Esophagus (tissue), 2 donors: ENCODE results near the gene GRIA4. TPM values are rescaled to one million over a fixed set of nuclear protein-coding genes. Genes with fewer than 3 reads are reported as not detected.
"Not testable (repeated sequence)": the region's sequence is repeated elsewhere in the genome, so short reads cannot be mapped to it uniquely, and the experiment has no call there.

Experiments used
- H3K27ac ChIP-seq, 2 donors: one replicate each; pipeline ENCODE4 v1.5.1; 2013; ENCODE audit warnings: low read depth in 2 of 2, mild to moderate bottlenecking in 2 of 2, inconsistent platforms in 1 of 2, low read length in 1 of 2, moderate library complexity in 1 of 2
- H3K27me3 ChIP-seq, 2 donors: one replicate each; pipeline ENCODE4 v1.6.1; 2013; ENCODE audit warnings: low read length in 2 of 2, control low read depth in 1 of 2, mild to moderate bottlenecking in 1 of 2; ENCODE audit not compliant: insufficient read depth in 2 of 2, control insufficient read depth in 1 of 2
- H3K36me3 ChIP-seq, 2 donors: one replicate each; pipeline ENCODE4 v1.6.1; 2013; ENCODE audit warnings: low read length in 1 of 2; ENCODE audit not compliant: control insufficient read depth in 2 of 2, insufficient read depth in 2 of 2
- H3K4me1 ChIP-seq, 2 donors: one replicate each; pipeline ENCODE4 v1.6.1; 2013; ENCODE audit warnings: low read length in 1 of 2; ENCODE audit not compliant: control insufficient read depth in 2 of 2, insufficient read depth in 2 of 2
- H3K4me3 ChIP-seq, 2 donors: one replicate each; pipeline ENCODE4 v1.5.1; 2013; ENCODE audit warnings: low read length in 2 of 2, mild to moderate bottlenecking in 2 of 2, low read depth in 1 of 2, moderate library complexity in 1 of 2
- H3K9me3 ChIP-seq, 2 donors: one replicate each; pipeline ENCODE4 v1.6.1; 2013; ENCODE audit warnings: mild to moderate bottlenecking in 2 of 2, low read depth in 1 of 2, low read length in 1 of 2, moderate library complexity in 1 of 2; ENCODE audit not compliant: control insufficient read depth in 2 of 2, insufficient read depth in 1 of 2
- WGBS, 2 donors: extraction: QIAGEN DNeasy Blood & Tissue Kit; methylation state at CpG; one replicate each; pipeline ENCODE4 v1.1.7; 2013; 5-methylcytosine and 5-hydroxymethylcytosine counted together
- polyA plus RNA-seq, 2 donors: library from polyadenylated mRNA; stranded (reverse); fragments of 200-250 nt; gene quantifications; one replicate each; pipeline ENCODE4 v1.2.3, GENCODE V29; 2013
- donor health status: healthy with polysubstance abuse.
- donor health status: Bipolar disorder and iron deficiency.

The GRIA4 gene
- polyA plus RNA-seq, 2 donors = not detected

DNA sequence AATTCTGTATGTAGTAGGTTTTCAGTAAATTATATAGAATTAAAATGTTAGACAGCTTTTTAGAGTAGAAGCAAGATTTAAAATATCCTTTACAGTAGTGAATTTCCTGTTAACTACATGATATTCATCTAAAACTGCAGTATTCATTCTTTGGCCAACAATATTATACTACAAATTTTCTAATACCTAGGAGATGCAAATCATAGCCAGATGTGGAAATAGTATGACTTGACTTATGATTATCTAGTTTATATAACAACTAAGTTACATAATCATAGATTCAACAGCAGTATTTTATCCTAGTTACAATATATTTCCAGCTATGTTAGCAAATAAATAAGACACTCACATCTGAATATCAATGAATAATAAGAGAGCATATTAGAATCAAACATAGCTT, 249.0 kb downstream of the GRIA4 start:
- Histone ChIP-seq H3K36me3 (no peaks in the 10 kb centered on the region), H3K4me3 (no peak overlapping the region)

GRCh38 chr11:105860105-105860504, 250.2 kb downstream of the GRIA4 start:
- 74 to 76% methylated on average over 3 of the region's 3 CpGs for WGBS, 2 donors
- Histone ChIP-seq H3K9me3 (no peaks in the 10 kb centered on the region), H3K27me3 (no peaks in the 10 kb centered on the region), H3K4me3 (no peak overlapping the region), H3K36me3 (no peaks in the 10 kb centered on the region), H3K4me1 (no peaks in the 10 kb centered on the region), H3K27ac (no peak overlapping the region)

More for the DNA sequence above, 249.0 kb downstream of the GRIA4 start:
- Histone ChIP-seq H3K4me1 (no peaks in the 10 kb centered on the region), H3K27me3 (no peaks in the 10 kb centered on the region), H3K9me3 (no peaks in the 10 kb centered on the region), H3K27ac (no peak overlapping the region)

- Histone ChIP-seq H3K9me3 (no peaks in the 10 kb centered on the region), H3K4me1 (no peaks in the 10 kb centered on the region), H3K27me3 (no peaks in the 10 kb centered on the region), H3K27ac (no peak overlapping the region), H3K36me3 (no peaks in the 10 kb centered on the region), H3K4me3 (no peak overlapping the region)
- 58 to 72% methylated on average over 2 of the region's 2 CpGs for WGBS, 2 donors
Observed at GRCh38 chr11:105861225-105861624, 251.4 kb downstream of the GRIA4 start.

- Histone ChIP-seq H3K4me3 (no peak overlapping the region), H3K36me3 (no peaks in the 10 kb centered on the region), H3K4me1 (no peaks in the 10 kb centered on the region), H3K9me3 (no peaks in the 10 kb centered on the region), H3K27me3 (no peaks in the 10 kb centered on the region), H3K27ac (no peak overlapping the region)
- 23 to 25% methylated on average over 3 of the region's 3 CpGs for WGBS, 2 donors
Observed at GRCh38 chr11:105862736-105863367, 253.0 kb downstream of the GRIA4 start.

DNA sequence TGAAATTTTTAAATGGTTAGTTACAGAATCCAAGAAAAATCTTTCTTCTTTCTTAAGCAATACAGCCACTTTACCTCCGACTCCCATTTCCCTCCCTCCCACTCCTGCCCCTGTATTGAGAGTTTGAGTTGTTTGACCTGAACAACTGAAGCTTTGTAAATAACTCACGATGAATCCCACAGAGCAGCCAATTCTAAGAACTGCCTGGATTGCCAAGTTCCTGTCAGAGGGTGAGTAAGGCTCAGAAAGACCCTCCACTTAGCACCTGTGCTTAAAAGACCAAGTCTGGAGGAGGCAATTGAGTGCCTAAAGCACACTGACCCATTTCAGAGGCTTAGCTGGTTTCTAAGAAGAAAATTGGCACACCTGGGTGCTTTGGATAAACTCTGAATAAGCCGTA, 253.7 kb downstream of the GRIA4 start:
- Histone ChIP-seq H3K36me3 (no peaks in the 10 kb centered on the region), H3K27ac (no peak overlapping the region), H3K4me3 (no peak overlapping the region), H3K27me3 (no peaks in the 10 kb centered on the region), H3K4me1 (no peaks in the 10 kb centered on the region), H3K9me3 (no peaks in the 10 kb centered on the region)
- WGBS, 2 donors = 30 to 42% methylated on average over 3 of the region's 3 CpGs

- Histone ChIP-seq H3K27me3 (no peaks in the 10 kb centered on the region), H3K36me3 (no peaks in the 10 kb centered on the region), H3K9me3 (no peaks in the 10 kb centered on the region), H3K4me1 (no peaks in the 10 kb centered on the region), H3K4me3 (no peak overlapping the region), H3K27ac (no peak overlapping the region)
- WGBS, 2 donors = 41 to 51% methylated on average over 2 of the region's 2 CpGs
Observed at GRCh38 chr11:105867742-105868141, 257.9 kb downstream of the GRIA4 start.

GRCh38 chr11:105868762-105869285, 259.0 kb downstream of the GRIA4 start:
- 75 to 78% methylated on average over 4 of the region's 4 CpGs for WGBS, 2 donors
- Histone ChIP-seq H3K27ac (no peak overlapping the region), H3K36me3 (no peaks in the 10 kb centered on the region), H3K4me3 (no peak overlapping the region), H3K27me3 (no peaks in the 10 kb centered on the region), H3K4me1 (no peaks in the 10 kb centered on the region), H3K9me3 (no peaks in the 10 kb centered on the region)

GRCh38 chr11:105870516-105871113, 260.7 kb downstream of the GRIA4 start:
- Histone ChIP-seq H3K36me3 (no peaks in the 10 kb centered on the region), H3K27me3 (no peaks in the 10 kb centered on the region)
- WGBS, 2 donors = 74% methylated on average over 8 of the region's 8 CpGs

GRCh38 chr11:105878510-105878909, 268.6 kb downstream of the GRIA4 start:
- no peak overlapping the region for H3K4me3 ChIP-seq
- no peaks in the 10 kb centered on the region for H3K9me3 ChIP-seq

More at GRCh38 chr11:105870516-105871113, 260.7 kb downstream of the GRIA4 start:
- no peaks in the 10 kb centered on the region for H3K9me3 ChIP-seq
- H3K27ac ChIP-seq = no peak overlapping the region
- no peaks in the 10 kb centered on the region for H3K4me1 ChIP-seq
- no peak overlapping the region for H3K4me3 ChIP-seq

DNA sequence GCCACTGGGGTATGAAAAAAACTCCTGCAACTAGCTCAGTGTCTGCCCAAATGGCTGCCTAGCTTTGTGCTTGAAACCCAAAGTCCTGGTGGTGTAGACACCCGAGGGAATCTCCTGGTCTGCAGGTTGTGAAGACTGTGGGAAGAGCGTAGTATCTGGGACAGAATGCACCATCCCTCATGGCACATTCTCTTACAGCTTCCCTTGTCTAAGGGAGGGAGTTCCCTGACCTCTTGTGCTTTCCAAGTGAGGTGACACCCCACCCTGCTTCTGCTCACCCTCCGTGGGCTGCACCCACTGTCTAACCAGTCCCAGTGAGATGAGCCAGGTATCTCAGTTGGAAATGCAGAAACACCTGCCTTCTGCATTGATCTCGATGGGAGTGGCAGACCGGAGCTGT, 269.1 kb downstream of the GRIA4 start:
- H3K4me3 ChIP-seq, H3K9me3 ChIP-seq, H3K27me3 ChIP-seq, H3K27ac ChIP-seq, H3K4me1 ChIP-seq, H3K36me3 ChIP-seq: not testable (repeated sequence)
- WGBS, 2 donors = 52 to 76% methylated on average over 5 of the region's 5 CpGs

More at GRCh38 chr11:105878510-105878909, 268.6 kb downstream of the GRIA4 start:
- Histone ChIP-seq H3K36me3 (no peaks in the 10 kb centered on the region), H3K27me3 (no peaks in the 10 kb centered on the region), H3K27ac (no peak overlapping the region), H3K4me1 (no peaks in the 10 kb centered on the region)
- 75 to 87% methylated on average over 3 of the region's 3 CpGs for whole genome bisulfite sequencing, 2 donors
